Neutrophil (primary cell): ENCODE data around the gene CACNA2D4.

Source experiments
- H3K27ac ChIP-seq: fragments of 200-600 bp; sonication (generic); 2 replicates; pipeline ENCODE4 v1.5.1; 2016; ENCODE audit warnings: mild to moderate bottlenecking, moderate library complexity
- H3K27me3 ChIP-seq: fragments of 200-600 bp; sonication (generic); 2 replicates; pipeline ENCODE4 v1.6.0; 2016; ENCODE audit warnings: mild to moderate bottlenecking
- H3K36me3 ChIP-seq: fragments of 200-600 bp; sonication (generic); 2 replicates; pipeline ENCODE4 v1.5.1; 2017
- H3K4me1 ChIP-seq, 2 experiments: fragments of 200-600 bp in 1 of 2; sonication (generic) in 1 of 2; 1 replicate in 1 of 2; 2 replicates in 1 of 2; pipeline versions ENCODE4 v1.5.1 to v1.6.1; 2013 to 2016; ENCODE audit warnings: low read depth in 1 of 2, low read length in 1 of 2, mild to moderate bottlenecking in 1 of 2, moderate library complexity in 1 of 2; ENCODE audit not compliant: control insufficient read depth in 1 of 2, insufficient read depth in 1 of 2
- H3K4me3 ChIP-seq, 2 experiments: fragments of 200-600 bp in 1 of 2; sonication (generic) in 1 of 2; 1 replicate in 1 of 2; 2 replicates in 1 of 2; pipeline ENCODE4 v1.5.1; 2013 to 2016; ENCODE audit warnings: low read depth in 1 of 2, low read length in 1 of 2, mild to moderate bottlenecking in 1 of 2, moderate library complexity in 1 of 2
- H3K9me3 ChIP-seq: fragments of 200-600 bp; sonication (generic); 2 replicates; pipeline ENCODE4 v1.5.1; 2016
- CTCF ChIP-seq: fragments of 200-600 bp; sonication (generic); IDR thresholded peaks from 2 replicates; pipeline ENCODE4 v1.5.1; 2016; ENCODE audit warnings: antibody characterized with exemption

The CACNA2D4 gene, protein sequence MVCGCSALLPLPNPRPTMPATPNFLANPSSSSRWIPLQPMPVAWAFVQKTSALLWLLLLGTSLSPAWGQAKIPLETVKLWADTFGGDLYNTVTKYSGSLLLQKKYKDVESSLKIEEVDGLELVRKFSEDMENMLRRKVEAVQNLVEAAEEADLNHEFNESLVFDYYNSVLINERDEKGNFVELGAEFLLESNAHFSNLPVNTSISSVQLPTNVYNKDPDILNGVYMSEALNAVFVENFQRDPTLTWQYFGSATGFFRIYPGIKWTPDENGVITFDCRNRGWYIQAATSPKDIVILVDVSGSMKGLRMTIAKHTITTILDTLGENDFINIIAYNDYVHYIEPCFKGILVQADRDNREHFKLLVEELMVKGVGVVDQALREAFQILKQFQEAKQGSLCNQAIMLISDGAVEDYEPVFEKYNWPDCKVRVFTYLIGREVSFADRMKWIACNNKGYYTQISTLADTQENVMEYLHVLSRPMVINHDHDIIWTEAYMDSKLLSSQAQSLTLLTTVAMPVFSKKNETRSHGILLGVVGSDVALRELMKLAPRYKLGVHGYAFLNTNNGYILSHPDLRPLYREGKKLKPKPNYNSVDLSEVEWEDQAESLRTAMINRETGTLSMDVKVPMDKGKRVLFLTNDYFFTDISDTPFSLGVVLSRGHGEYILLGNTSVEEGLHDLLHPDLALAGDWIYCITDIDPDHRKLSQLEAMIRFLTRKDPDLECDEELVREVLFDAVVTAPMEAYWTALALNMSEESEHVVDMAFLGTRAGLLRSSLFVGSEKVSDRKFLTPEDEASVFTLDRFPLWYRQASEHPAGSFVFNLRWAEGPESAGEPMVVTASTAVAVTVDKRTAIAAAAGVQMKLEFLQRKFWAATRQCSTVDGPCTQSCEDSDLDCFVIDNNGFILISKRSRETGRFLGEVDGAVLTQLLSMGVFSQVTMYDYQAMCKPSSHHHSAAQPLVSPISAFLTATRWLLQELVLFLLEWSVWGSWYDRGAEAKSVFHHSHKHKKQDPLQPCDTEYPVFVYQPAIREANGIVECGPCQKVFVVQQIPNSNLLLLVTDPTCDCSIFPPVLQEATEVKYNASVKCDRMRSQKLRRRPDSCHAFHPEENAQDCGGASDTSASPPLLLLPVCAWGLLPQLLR

DNA sequence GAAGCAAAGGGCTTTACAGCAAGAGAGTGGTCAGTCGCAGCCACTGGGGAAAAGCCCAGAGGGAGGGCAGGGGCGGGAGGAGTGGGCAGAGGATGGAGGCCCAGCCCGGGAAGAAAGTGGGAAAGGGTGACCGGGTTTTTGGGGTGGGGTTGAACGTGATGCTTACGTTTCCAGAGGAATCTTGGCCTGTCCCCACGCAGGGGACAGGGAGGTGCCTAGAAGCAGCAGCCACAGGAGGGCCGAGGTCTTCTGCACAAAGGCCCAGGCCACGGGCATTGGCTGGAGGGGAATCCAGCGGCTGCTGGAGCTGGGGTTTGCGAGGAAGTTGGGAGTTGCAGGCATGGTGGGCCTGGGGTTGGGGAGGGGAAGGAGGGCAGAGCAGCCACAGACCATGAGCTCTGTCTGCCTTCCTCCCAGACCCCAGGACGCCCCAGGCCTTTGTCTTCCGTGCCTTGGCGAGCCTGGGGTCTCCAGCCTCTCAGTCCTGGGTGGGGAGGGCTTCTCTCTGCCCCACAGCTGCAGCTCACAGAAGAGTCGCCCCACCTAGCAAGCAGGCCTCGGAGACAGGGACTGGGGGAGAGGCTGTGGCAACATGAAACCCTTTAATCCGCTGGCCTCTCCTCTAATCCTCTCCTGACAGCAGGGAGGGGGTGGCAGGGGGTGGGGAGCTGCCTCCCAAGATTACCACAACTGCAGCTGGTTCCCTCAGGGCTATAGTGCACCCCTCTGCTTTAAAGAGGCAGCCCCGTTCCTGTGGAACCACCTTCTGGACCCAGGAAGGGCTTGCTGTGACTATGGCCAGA, at the start of gene CACNA2D4:
Gene CACNA2D4, minus strand, starts transcription at position 572 of the 803 bp plus-strand sequence. Its CDS starts 179 bp downstream, at position 393.
- peak within 1 kb of the TSS; percentile 97 for H3K27ac ChIP-seq
- H3K27me3 ChIP-seq = peaks cover 4% of the 10 kb centered on the region
- peaks cover 9% of the 10 kb centered on the region for H3K36me3 ChIP-seq
- TF ChIP-seq CTCF = no peak
- H3K4me3 ChIP-seq = peak within 1 kb of the TSS; percentile 79 to 90
- H3K4me1 ChIP-seq = peaks cover 36 to 39% of the 10 kb centered on the region in 2 experiments
- no peaks in the 10 kb centered on the region for H3K9me3 ChIP-seq

DNA sequence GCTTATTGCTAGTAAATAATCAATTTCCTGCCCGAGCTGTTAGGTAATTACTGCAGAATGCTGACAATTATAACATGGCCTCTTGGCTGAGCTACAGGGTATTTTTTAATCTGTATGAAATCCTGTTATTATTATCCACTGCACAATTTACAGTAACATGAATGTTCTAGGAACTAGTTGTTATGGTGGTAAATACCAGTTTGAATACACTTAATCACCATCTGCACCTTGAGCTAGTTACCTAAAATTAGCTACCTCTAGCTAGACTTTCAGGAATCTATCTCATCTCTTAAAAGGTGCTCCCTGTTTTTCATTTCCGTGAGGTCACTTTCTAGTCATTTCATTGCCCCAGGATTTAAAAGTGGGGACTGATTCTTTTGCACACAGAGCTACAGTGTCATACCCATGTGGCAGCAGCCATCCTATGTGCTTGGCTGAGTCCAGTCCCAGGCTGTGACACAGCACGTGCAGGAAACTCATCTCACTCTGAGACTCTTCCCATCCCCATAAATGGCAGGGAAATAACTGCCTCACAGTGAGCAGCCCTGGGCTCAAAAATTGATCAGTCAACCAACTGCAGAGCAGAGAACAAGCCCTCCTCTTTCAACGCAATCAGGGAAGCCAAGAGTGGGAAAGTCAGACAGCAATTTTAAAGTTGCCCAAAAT, 48.2 kb upstream of the CACNA2D4 start:
- no peak for TF ChIP-seq CTCF
- Histone ChIP-seq H3K36me3 (peaks cover 7% of the 10 kb centered on the region), H3K4me3 (no peak overlapping the region), H3K4me1 (no peaks in the 10 kb centered on the region), H3K9me3 (no peaks in the 10 kb centered on the region), H3K27me3 (no peaks in the 10 kb centered on the region), H3K27ac (no peak overlapping the region)

GRCh38 chr12:1965916-1966315, 47.5 kb upstream of the CACNA2D4 start:
- Histone ChIP-seq H3K27ac (no peak overlapping the region), H3K9me3 (no peaks in the 10 kb centered on the region), H3K27me3 (no peaks in the 10 kb centered on the region), H3K4me1 (no peaks in the 10 kb centered on the region), H3K4me3 (no peak overlapping the region), H3K36me3 (peaks cover 8% of the 10 kb centered on the region)
- TF ChIP-seq CTCF = no peak

GRCh38 chr12:1962051-1963020, 43.9 kb upstream of the CACNA2D4 start:
- no peaks in the 10 kb centered on the region for H3K27me3 ChIP-seq
- H3K27ac ChIP-seq = no peak overlapping the region
- H3K36me3 ChIP-seq = peaks cover 12% of the 10 kb centered on the region
- TF ChIP-seq CTCF = no peak
- no peaks in the 10 kb centered on the region for H3K9me3 ChIP-seq
- H3K4me1 ChIP-seq = no peaks in the 10 kb centered on the region
- H3K4me3 ChIP-seq = no peak overlapping the region
